ENCODE results near the gene METTL25B.
A peak's percentile ranks its signal among the peaks of the same experiment; 100 is the strongest.

DNA sequence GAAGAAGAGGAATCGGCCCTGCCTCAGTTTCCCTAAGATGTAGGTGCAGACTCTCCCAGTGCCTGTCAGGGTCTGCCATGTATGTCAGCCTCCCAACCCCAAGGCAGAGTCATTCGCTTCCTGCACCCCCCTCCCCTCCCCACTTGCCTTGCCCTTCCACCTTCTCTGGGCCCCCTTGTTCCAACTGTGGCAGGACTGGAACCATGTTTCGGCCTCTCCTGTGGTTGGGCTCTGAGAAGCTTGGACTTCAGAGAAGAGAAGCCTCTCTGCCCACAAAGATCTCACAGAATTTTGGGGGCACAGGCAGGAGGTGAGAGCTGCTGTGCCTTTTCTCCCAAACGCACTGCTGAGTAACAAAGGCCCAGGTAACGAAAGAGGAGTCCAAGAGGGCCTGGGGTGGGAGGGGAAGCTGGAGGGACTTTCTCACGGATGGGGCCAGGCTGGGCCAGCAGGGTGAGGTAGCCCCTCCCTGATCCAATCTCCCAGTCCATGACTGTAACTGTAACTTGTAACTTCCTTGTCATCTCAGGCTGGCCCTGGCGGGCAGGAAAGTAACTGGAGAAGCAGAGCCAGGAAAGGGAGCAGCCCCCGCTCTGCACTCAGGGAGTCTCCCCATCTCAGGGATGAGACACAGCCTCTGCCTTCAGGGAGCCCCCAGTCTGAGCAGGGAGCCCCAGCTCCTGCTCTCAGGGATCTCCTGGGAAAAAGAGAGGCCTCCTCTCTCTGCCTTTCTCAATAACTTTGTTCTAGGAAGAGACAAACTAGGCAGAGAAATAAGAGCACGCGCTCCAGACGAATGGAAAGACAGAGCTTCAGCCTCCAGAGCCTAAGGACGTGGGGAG is 34.2 kb upstream of the METTL25B start:
- TF ChIP-seq EP300 (IDR thresholded peaks at IDR 0.05; ENCODE audit: low read depth): no peak
- TF ChIP-seq, protein P1, sequence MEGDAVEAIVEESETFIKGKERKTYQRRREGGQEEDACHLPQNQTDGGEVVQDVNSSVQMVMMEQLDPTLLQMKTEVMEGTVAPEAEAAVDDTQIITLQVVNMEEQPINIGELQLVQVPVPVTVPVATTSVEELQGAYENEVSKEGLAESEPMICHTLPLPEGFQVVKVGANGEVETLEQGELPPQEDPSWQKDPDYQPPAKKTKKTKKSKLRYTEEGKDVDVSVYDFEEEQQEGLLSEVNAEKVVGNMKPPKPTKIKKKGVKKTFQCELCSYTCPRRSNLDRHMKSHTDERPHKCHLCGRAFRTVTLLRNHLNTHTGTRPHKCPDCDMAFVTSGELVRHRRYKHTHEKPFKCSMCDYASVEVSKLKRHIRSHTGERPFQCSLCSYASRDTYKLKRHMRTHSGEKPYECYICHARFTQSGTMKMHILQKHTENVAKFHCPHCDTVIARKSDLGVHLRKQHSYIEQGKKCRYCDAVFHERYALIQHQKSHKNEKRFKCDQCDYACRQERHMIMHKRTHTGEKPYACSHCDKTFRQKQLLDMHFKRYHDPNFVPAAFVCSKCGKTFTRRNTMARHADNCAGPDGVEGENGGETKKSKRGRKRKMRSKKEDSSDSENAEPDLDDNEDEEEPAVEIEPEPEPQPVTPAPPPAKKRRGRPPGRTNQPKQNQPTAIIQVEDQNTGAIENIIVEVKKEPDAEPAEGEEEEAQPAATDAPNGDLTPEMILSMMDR (IDR thresholded peaks at IDR 0.05): peak in 1 of 5 experiments; percentile 21

Measured in transverse colon (tissue), 3 donors.